SK-N-SH (cell line): ENCODE results near the gene SLC25A21.

Experiments
- CTCF ChIP-seq: fragments of 200-600 bp; sonication (generic); IDR thresholded peaks from 2 replicates; pipeline ENCODE4 v1.6.1; 2017; ENCODE audit warnings: antibody characterized with exemption, mild to moderate bottlenecking, moderate library complexity
- EP300 ChIP-seq, 2 experiments: IDR thresholded peaks; 2 replicates each; pipeline versions ENCODE4 v1.4.0 to v1.6.1; 2012; ENCODE audit warnings: borderline replicate concordance in 1 of 2, low read depth in 1 of 2, low read length in 1 of 2
- EZH2phosphoT487 ChIP-seq: fragments of 200-600 bp; sonication (generic); IDR thresholded peaks from 2 replicates; pipeline ENCODE4 v1.6.1; 2017; ENCODE audit warnings: low read depth, mixed run types, mild to moderate bottlenecking, antibody characterized with exemption, moderate library complexity, borderline replicate concordance
- NFIC ChIP-seq: IDR thresholded peaks from 2 replicates; pipeline ENCODE4 v1.4.0; 2012; ENCODE audit warnings: borderline replicate concordance
- POLR2AphosphoS5 ChIP-seq: IDR thresholded peaks from 2 replicates; pipeline ENCODE4 v1.6.1; 2012; ENCODE audit warnings: low read depth, low read length
- REST ChIP-seq: IDR thresholded peaks from 2 replicates; pipeline ENCODE4 v1.6.1; 2012; ENCODE audit warnings: mild to moderate bottlenecking, low read depth, low read length, moderate library complexity
- TEAD4 ChIP-seq: IDR thresholded peaks from 2 replicates; pipeline ENCODE4 v1.4.0; 2012; ENCODE audit warnings: mild to moderate bottlenecking, borderline replicate concordance; ENCODE audit not compliant: insufficient read depth
- USF2 ChIP-seq: fragments of 150-350 bp; IDR thresholded peaks from 2 replicates; pipeline ENCODE4 v1.6.1; 2017; ENCODE audit warnings: antibody characterized with exemption, low read length, low read depth, borderline replicate concordance

GRCh38 chr14:37140176-37140575 is 32.2 kb downstream of the SLC25A21 start:
- TF ChIP-seq EZH2phosphoT487 (no peak), CTCF (no peak), POLR2AphosphoS5 (no peak), TEAD4 (no peak), NFIC (no peak), EP300 (IDR thresholded peaks at IDR 0.05; ENCODE audit: borderline replicate concordance in 1 of 2, low read depth in 1 of 2, low read length in 1 of 2) (no peak), USF2 (no peak), REST (no peak)
